ENCODE results near the gene ZFYVE27.

The ZFYVE27 gene

DNA sequence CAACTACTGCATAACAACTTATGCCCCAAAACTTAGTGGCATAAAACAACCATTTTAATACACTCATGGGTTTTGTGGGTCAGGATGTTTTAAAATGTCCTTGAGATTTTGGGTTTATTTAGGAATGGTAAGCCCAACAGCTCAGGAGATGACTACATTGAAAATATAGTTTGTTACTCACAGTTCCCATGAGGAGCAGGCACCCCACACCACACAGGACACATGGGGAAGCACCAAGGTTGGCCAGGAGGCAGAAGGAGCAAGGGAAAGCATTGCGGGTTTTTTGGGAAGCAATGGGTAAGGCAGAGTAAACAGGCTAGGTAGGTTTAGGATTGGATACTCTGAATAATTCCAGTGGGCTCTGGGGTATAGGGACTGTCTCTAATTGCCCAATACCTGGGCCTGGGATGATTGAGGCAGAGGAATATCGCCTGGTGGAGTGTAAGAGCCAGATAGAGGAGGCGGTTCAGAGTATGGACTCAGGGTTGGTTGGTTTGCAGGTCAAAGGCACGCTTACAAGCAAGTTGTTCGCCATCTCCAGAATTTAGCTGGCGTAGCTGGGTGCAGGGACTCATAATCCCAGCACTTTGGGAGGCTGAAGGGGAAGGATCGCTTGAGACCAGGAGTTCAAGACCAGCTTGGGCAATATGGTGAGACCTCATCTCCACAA is 33.4 kb upstream of the ZFYVE27 start:
- no peak for TF ChIP-seq CTCF (conservative IDR thresholded peaks at IDR 0.05)

DNA sequence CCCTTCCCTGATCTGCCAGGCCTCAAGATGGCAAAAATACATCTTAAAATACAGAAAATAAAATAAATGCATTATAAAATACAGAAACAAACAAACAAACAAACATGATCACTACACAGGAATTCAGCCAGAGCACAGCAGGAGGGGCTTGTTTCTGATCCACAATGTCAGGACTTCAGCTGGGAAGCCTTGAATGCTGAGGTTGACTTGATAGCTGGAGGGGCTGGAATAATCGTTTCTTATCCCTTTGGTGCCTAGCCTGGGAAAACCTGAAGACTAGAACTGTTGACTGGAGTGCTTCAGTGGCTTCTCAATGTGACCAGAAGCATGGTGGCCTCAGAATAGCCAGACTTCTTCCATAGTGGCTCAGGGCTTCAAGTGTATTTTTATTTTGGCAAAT is 32.6 kb upstream of the ZFYVE27 start:
- no peak for TF ChIP-seq CTCF (conservative IDR thresholded peaks at IDR 0.05)

More for the DNA sequence above, 33.4 kb upstream of the ZFYVE27 start:
- H3K27ac ChIP-seq, result no peak overlapping the region

DNA sequence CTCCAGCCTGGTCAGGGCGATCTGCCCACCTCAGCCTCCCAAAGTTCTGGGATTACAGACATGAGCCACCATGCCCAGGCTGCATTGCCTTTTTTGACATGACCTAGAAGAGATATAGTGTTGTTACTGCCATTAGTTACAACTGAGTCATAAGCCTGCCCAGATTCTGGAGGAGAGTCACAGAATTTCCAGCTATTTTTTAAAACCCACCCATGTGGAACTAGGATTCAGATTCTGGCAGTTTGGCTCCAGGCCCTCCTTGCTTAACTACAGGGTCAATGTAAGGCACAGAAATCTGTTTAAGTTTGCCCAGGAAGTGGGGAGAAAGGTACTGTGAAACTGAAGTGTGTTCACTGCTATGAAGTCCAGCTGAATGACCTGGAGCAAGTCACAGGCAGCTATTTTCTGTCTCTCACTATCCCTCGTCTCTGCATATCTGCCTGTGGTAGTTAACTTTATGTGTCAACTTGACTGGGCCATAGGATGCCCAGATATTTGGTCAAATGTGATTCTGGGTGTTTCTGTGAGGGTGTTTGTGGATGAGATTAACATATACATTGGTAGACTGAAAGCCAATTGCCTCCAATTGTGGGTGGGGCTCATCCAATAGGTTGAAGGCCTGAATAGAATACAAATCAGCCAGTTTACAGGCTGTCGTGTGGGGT is 31.8 kb upstream of the ZFYVE27 start:
- H3K27ac ChIP-seq, result no peak overlapping the region
- TF ChIP-seq CTCF (conservative IDR thresholded peaks at IDR 0.05), result no peak

More for the DNA sequence above, 32.6 kb upstream of the ZFYVE27 start:
- H3K27ac ChIP-seq, result no peak overlapping the region

- no peak for TF ChIP-seq CTCF (conservative IDR thresholded peaks at IDR 0.05)
These were observed 29.6 kb upstream of the ZFYVE27 start for GRCh38 chr10:97707134-97707861.

GRCh38 chr10:97708167-97708566 is 28.8 kb upstream of the ZFYVE27 start:
- no peak for TF ChIP-seq CTCF (conservative IDR thresholded peaks at IDR 0.05)
- H3K27ac ChIP-seq, result no peak overlapping the region

More at GRCh38 chr10:97707134-97707861, 29.6 kb upstream of the ZFYVE27 start:
- no peak overlapping the region for H3K27ac ChIP-seq

DNA sequence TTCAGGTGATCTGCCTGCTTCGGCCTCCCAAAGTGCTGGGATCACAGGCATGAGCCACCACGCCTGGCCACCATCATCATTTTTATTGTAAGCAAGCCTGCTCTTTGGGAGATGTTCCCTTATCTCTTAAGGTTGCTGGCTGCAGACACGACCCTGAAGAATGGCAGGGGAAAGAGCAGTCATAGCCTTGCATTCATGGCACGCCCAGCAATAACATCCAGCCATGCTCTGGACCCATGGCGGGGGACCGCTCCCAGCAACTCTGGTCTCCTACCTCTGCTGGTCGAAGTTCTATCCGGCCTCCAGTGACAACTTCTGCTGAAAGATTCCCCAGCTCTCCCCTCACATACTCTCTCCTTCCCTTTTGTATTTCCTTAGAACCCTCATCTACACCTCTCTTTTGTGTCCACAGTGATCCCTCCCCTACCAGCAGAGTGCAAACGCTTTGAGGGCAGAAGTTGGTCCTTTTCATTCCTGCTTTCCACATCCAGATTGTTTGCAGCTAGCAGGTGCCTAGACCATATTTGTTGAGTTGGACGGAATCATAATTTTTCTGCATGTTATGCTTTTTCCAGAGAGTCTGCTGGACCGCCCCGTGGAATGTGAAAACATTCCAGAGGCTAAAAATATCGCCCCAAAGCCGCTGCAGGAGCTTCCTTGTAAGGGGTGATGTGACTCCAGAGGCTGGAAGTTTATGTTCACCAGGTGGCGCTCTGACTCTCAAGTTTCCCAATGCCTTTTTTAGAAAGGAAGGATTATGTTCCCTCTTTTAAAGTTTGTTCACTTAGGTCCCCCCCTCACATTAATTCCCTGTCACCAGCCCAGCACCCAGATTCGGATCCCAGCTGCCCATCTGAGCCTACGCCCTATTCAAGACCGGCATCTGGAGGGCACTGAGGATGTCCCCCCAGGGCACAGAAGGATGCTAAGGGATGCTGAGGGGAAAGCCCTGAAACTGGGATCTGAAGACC is 27.7 kb upstream of the ZFYVE27 start:
- no peak overlapping the region for H3K27ac ChIP-seq
- peak; percentile 83 for TF ChIP-seq CTCF (conservative IDR thresholded peaks at IDR 0.05)
